Panc1 (cell line): ENCODE measurements around the gene PAGR1. TPM values are rescaled to one million over a fixed set of nuclear protein-coding genes. Genes with fewer than 3 reads are reported as not detected.

Experiments used
- ATAC-seq: fragments of 200-7000 bp; cut with Tn5 transposase; 2 replicates; pipeline ENCODE4 v1.9.1; 2020; ENCODE audit warnings: mild to moderate bottlenecking, moderate library complexity
- BruUV-seq: library from RNA; stranded (reverse); fragments of 400-500 nt; replicated peaks from 2 replicates; lab custom pipeline; 2021; lab: Mats Ljungman, UMichigan
- CTCF ChIA-PET: fragments of 300-600 bp; sonication (Branson Sonifier 250); formaldehyde crosslinking; loops from one replicate; lab custom pipeline; 2022; ENCODE audit warnings: antibody characterized with exemption; lab: Charles Lee
- POLR2A ChIA-PET: fragments of 300-600 bp; sonication (Branson Sonifier 250); formaldehyde crosslinking; loops from one replicate; lab custom pipeline; 2022; ENCODE audit warnings: antibody characterized with exemption; lab: Charles Lee
- DNase-seq: peaks from one replicate; pipeline ENCODE4 v3.0.0-alpha.2; 2010; ENCODE audit warnings: low read depth, low spot score
- H3K27ac ChIP-seq: 2 replicates; pipeline ENCODE4 v1.5.1; 2011; ENCODE audit warnings: mild to moderate bottlenecking, low read length, inconsistent platforms
- H3K27me3 ChIP-seq: fragments of 200-500 bp; sonication (Bioruptor generic); 2 replicates; pipeline ENCODE4 v1.6.0; 2014; ENCODE audit warnings: low read length, inconsistent platforms; ENCODE audit not compliant: control insufficient read depth, insufficient read depth
- H3K36me3 ChIP-seq: fragments of 200-500 bp; sonication (Bioruptor generic); 2 replicates; pipeline ENCODE4 v1.5.1; 2014; ENCODE audit warnings: inconsistent platforms, mild to moderate bottlenecking, low read length, moderate library complexity; ENCODE audit not compliant: control insufficient read depth, insufficient read depth
- H3K4me1 ChIP-seq: 2 replicates; pipeline ENCODE4 v1.5.1; 2011; ENCODE audit warnings: inconsistent platforms, mild to moderate bottlenecking, low read length, moderate library complexity; ENCODE audit not compliant: control insufficient read depth, insufficient read depth
- H3K4me3 ChIP-seq, 2 experiments: 2 replicates each; pipeline ENCODE4 v1.5.1; 2011 to 2012; ENCODE audit warnings: low read depth in 2 of 2, low read length in 2 of 2, mild to moderate bottlenecking in 2 of 2, inconsistent platforms in 1 of 2, moderate library complexity in 1 of 2
- H3K9me3 ChIP-seq: fragments of 200-500 bp; sonication (Bioruptor generic); 2 replicates; pipeline ENCODE4 v1.5.1; 2014; ENCODE audit warnings: low read depth, mild to moderate bottlenecking, inconsistent platforms, low read length, moderate library complexity; ENCODE audit not compliant: control insufficient read depth, insufficient read depth
- CTCF ChIP-seq: fragments of 450-650 bp; IDR thresholded peaks from 2 replicates; pipeline ENCODE4 v1.5.1; 2017; ENCODE audit warnings: mild to moderate bottlenecking
- POLR2AphosphoS5 ChIP-seq: IDR thresholded peaks from 2 replicates; pipeline ENCODE4 v1.6.1; 2012; ENCODE audit warnings: mild to moderate bottlenecking, low read depth, low read length, moderate library complexity
- REST ChIP-seq, 2 experiments: IDR thresholded peaks; 2 replicates each; pipeline ENCODE4 v1.6.1; 2011 to 2012; ENCODE audit warnings: low read depth in 2 of 2, control low read depth in 1 of 2, low read length in 1 of 2, mild to moderate bottlenecking in 1 of 2, moderate library complexity in 1 of 2; ENCODE audit not compliant: insufficient read depth in 1 of 2
- SIN3A ChIP-seq: IDR thresholded peaks from 2 replicates; pipeline ENCODE4 v1.6.1; 2012; ENCODE audit warnings: low read depth, mild to moderate bottlenecking, low read length, moderate library complexity, borderline replicate concordance; ENCODE audit not compliant: insufficient read depth
- TCF7L2 ChIP-seq: IDR thresholded peaks from 2 replicates; pipeline ENCODE4 v1.6.1; 2011; ENCODE audit warnings: mild to moderate bottlenecking, low read depth, low read length, inconsistent platforms
- in situ Hi-C: cut with HindIII; loops from 2 replicates; pipeline ENCODE4 v1.10.0; 2016; ENCODE audit warnings: low sequenced_read_pairs, low pct_unique_long_range_greater_than_20kb
- intact Hi-C: fragments of 100-400 bp; cut with micrococcal nuclease; formaldehyde crosslinking; loops from one replicate; pipeline ENCODE4 v1.10.0; 2022; ENCODE audit not compliant: unreplicated experiment
- total RNA-seq: library from RNA; stranded (reverse); gene quantifications from one replicate; pipeline ENCODE4 v1.2.1, GENCODE V29; 2021; ENCODE audit not compliant: unreplicated experiment

The PAGR1 gene
- total RNA-seq, 1 experiment from 2014 or later, result 42.5 TPM

- POLR2A ChIA-PET, result no interaction called here
- in situ Hi-C loops (no loop called here), intact Hi-C loops (no loop called here)
- Histone ChIP-seq H3K4me1 (no peaks in the 10 kb centered on the region), H3K4me3 (no peak overlapping the region), H3K27me3 (no peaks in the 10 kb centered on the region), H3K9me3 (no peaks in the 10 kb centered on the region), H3K36me3 (no peaks in the 10 kb centered on the region; the same call in 1 of the 2 replicates), H3K27ac (no peak overlapping the region)
- DNase-seq (no peak), ATAC-seq (no peak)
- CTCF ChIA-PET, result interaction anchor here (0.7 kb wide), 1 partner anchor 8 kb away, joined by 9 read pairs; no protein-coding TSS in a partner anchor
- BruUV-seq, result no TSS peak
- TF ChIP-seq SIN3A (no peak), TCF7L2 (no peak), POLR2AphosphoS5 (no peak)
Observed at GRCh38 chr16:29839822-29840221, 23.9 kb downstream of the PAGR1 start.

DNA sequence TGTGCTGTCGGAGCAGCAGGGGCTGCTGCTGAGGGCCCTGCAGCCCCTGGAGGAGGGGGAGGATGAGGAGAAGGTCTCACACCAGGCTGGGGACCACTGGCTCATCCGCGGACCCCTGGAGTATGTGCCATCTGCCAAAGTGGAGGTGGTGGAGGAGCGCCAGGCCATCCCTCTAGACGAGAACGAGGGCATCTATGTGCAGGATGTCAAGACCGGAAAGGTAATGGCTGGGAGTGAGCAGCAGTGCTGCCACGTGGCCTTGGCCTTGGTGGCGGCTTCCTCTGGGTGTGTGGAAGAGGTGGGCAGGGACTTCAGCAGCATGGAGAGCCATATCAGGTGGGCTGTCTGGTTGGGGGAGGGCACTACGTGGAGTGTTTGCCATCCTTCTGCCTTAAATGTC, 24.3 kb downstream of the PAGR1 start:
- Histone ChIP-seq H3K9me3 (no peaks in the 10 kb centered on the region), H3K27me3 (no peaks in the 10 kb centered on the region), H3K27ac (no peak overlapping the region), H3K4me1 (no peaks in the 10 kb centered on the region), H3K36me3 (no peaks in the 10 kb centered on the region; the same call in 1 of the 2 replicates), H3K4me3 (no peak overlapping the region)
- in situ Hi-C loops, result no loop called here
- intact Hi-C loops, result no loop called here
- no TSS peak for BruUV-seq
- CTCF ChIA-PET, result interaction anchor here (0.6 to 0.7 kb wide), 2 partner anchors 8 to 9 kb away, joined by 9 read pairs; no protein-coding TSS in a partner anchor
- TF ChIP-seq REST (IDR thresholded peaks at IDR 0.05; ENCODE audit: insufficient read depth in 1 of 2, low read depth in 2 of 2, low read length in 1 of 2), result no peak
- no peak for TF ChIP-seq SIN3A
- TF ChIP-seq CTCF, result no peak
- no peak for TF ChIP-seq TCF7L2
- no peak for TF ChIP-seq POLR2AphosphoS5
- DNase-seq (no peak), ATAC-seq (no peak)
- POLR2A ChIA-PET, result no interaction called here

GRCh38 chr16:29841631-29842030, 25.7 kb downstream of the PAGR1 start:
- in situ Hi-C loops, result no loop called here
- Histone ChIP-seq H3K4me3 (no peak overlapping the region), H3K27me3 (no peaks in the 10 kb centered on the region), H3K36me3 (no peaks in the 10 kb centered on the region; the same call in 1 of the 2 replicates), H3K27ac (no peak overlapping the region), H3K4me1 (no peaks in the 10 kb centered on the region), H3K9me3 (no peaks in the 10 kb centered on the region)
- DNase-seq (no peak), ATAC-seq (no peak)
- POLR2A ChIA-PET, result no interaction called here
- CTCF ChIA-PET, result no interaction called here
- intact Hi-C loops, result no loop called here
- BruUV-seq, result no TSS peak
- TF ChIP-seq TCF7L2, result no peak
- no peak for TF ChIP-seq SIN3A
- no peak for TF ChIP-seq CTCF
